SKM-1 (cell line): ENCODE results near the gene TMEM171.

ENCODE experiments used
- DNase-seq: peaks from one replicate; lab custom pipeline; 2025; ENCODE audit not compliant: unreplicated experiment; lab: John Stamatoyannopoulos, UW

The TMEM171 gene, protein sequence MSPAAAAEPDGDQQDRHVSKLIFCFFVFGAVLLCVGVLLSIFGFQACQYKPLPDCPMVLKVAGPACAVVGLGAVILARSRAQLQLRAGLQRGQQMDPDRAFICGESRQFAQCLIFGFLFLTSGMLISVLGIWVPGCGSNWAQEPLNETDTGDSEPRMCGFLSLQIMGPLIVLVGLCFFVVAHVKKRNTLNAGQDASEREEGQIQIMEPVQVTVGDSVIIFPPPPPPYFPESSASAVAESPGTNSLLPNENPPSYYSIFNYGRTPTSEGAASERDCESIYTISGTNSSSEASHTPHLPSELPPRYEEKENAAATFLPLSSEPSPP

DNA sequence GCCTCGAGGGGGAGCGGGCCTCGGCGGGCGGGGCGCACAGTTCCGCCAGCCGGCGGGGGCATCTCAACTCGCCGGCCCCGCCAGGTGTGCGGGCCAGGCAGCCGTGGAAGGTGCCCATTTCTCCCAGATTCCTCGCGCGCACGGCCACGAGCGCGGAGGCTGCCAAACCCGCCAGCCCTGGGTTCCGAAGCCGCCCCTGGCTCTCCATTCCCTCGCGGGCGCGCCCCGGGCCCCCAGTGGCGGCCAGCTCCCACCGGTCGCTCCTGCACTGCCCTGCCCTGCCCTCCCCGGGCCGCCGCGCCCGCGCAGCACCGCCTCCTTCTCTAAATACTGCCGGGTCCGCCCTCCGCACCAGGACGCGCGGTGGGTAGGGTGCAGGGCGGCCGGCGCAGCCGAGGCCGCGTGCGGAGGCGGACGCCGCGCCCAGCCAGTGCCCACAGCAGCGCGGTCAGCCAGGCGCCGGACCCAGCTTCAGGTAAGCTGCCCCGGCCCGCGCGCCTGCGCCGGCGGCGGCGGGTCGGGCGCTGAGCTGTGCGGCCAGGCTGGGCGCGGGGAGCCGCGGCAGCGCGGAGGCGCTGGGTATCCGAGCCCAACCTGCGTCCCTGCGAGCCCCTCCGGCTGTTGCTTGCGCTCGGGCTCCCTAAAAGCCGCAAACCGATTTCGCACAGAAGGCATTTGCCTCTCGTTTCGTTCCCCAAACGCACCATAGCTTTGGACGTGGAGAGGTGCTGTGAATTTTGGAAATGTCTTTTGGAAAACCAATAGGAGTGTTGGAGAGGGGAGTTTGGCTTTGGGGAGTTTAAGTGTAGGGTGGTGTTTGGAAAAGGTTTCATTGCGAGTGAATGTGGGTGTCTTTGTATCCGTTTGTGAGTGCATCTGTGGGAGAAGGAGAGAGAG, at the start of gene TMEM171:
Gene TMEM171, plus strand, starts transcription at position 354 of the 897 bp plus-strand sequence. CDS start 2,799 bp downstream, outside the sequence.
- DNase-seq: no peak

GRCh38 chr5:73081093-73081492, 39.3 kb upstream of the TMEM171 start:
- DNase-seq: no peak

- DNase-seq: no peak
Observed at GRCh38 chr5:73088026-73088425, 32.3 kb upstream of the TMEM171 start.

GRCh38 chr5:73093943-73094342, 26.4 kb upstream of the TMEM171 start:
- no peak for DNase-seq

DNA sequence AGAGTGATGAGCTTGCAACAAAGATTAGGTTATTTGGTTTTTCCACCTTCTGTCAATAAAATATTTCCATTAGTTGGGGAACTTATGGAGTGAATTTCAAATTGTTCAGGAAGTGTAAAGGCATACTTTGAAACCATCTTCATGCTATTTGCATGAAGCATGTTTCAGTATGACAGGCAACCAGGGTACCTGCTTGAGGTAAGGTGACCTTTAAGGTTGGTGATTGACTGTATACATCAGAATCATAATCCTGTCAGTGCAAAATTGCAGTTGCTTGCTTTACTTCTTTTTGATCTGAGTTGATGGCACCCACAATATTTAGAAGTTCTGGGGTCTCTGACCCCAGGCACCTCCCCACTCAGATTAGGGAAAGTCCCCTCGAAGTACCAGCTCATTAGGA, 26.0 kb upstream of the TMEM171 start:
- DNase-seq: no peak

DNA sequence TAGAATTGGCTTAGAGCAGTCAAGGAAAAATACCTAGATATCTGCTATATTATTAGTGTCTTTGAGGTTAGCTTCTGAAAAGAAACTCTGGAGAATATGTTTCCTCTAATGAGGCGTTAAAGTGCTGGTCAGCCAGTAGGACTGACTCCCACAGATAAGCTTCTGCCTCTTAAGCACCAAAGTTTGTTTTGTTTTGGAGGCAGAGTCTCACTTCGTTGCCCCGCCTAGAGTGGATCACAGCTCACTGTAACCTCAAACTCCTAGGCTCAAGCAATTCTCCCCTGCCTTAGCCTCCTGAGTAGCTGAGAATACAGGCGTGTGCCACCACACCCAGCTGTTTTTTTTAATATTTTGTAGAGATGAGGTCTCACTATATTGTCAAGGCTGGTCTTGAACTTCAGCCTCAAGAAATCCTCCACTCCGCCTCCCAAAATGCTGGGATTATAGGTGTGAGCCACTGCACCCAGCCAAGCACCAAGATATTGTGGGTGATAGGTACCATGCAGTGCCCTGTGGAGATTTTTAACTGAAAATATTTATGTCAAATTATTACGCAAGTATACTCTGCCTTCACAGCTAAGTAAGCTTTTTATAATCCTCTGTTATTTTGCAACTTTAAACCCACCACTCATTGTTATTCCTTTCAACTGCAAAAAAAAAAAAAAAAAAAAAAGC, 24.7 kb upstream of the TMEM171 start:
- no peak for DNase-seq

GRCh38 chr5:73096239-73096575, 24.2 kb upstream of the TMEM171 start:
- no peak for DNase-seq

DNA sequence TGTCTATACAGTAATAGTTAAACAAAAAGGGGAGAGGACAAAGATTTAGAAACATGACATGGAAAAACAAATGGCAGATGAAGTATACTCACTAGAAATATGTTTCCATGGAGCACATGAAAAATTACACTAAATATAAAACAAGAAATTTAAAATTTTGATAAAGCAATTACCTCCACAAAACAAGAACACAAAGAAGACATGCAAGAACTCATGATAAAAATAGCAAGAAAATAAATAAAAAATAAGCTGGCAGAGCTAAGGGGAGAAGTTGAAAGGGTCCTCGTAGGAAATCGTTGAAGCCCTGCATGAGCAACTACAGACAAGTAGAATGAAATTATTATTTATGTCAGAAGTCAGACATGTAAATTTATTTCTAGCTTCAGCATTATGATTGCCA, 22.6 kb upstream of the TMEM171 start:
- no peak for DNase-seq

- DNase-seq: no peak
Observed at GRCh38 chr5:73100109-73100508, 20.3 kb upstream of the TMEM171 start.

DNA sequence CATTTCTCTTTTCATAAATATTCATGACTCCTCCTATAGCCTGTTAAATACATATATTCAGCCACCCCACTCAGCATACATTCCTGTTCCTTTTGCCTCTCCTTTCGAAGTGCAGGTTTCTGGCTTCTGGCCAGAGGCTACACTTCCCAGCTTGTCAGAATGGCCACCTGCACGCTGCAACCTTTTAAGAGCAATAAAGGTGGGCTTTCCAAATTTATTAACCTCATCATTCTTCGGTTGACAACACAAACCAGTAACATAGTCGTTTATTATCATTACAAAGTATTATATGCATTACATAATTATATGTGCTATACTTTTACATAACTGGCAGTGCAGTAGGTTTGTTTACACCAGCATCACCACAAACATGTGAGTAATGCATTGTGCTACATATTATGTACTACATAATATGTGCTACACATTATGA, 16.5 kb upstream of the TMEM171 start:
- DNase-seq: no peak

DNA sequence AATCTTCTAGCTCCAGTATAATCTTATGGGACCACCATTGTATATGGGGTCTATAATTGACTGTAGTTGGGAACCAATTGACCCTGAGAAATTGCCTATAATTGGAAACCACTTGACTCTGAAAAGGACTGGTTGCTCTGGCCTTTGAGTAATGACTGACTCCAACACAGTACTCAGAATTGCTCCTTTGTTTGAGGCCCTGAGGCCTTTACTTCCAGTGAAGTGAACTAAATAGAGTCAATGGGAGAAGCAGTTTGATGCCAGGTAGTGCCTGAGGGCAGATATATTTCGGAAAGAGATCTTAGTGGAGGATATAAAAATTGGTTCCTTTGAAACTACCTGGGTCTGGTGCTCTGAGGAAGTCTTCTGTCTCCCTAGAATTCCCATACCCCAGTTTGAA, 16.0 kb upstream of the TMEM171 start:
- no peak for DNase-seq

DNA sequence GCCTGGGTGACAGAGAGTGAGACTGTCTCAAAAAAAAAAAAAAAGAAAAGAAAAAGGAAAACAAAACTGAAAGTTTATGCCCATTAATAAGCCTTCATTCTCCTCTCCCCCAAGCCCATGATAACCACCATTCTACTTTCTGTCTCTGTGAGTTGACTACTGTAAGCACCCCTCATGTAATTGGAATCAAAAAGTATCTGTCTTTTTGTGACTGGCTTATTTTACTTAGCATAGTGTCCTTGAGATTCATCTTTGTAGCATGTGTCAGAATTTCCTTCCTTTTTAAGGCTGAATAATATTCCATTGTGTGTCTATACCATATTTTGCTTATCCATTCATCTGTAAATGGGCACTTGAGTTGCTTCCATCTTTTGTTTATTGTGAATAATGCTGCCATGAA, 14.0 kb upstream of the TMEM171 start:
- DNase-seq: no peak

DNA sequence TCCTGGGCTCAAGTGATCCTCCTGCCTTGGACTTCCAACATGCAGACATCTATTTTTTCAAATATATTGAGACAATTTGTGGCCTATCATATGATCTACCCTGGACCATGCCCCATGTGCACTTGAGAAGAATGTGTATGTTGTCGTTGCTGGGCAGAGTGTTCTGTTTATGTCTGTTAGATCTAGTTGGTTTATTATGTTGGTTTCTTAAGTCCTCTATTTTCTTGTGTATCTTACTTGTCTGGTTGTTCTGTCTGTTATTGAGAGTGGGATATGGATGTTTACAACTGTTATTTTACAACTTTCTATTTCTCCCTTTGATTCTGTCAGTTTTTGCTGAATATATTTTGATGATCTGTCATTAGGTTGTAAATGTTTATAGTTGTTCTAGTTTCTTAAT, 10.2 kb upstream of the TMEM171 start:
- no peak for DNase-seq

DNA sequence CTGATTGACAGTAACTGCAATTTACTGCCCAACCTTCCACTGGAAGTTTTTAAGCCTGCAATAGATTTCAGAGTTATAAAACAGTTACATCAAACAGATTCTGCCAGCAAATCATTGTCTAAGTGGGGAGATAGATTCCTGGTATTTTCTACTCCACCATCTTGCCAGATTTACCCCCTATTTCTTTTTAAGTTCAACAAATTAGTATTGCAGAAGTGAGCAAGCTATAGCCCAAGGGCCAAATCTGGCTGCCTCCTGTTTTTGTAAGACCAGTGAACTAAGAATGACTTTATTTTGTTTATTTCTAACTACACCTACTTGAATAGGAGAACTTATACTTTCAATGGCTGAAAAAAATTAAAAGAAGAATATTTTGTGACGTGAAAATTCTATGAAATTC, 8.8 kb upstream of the TMEM171 start:
- no peak for DNase-seq

GRCh38 chr5:73112359-73112758, 8.0 kb upstream of the TMEM171 start:
- DNase-seq: no peak

GRCh38 chr5:73114044-73114688, 6.2 kb upstream of the TMEM171 start:
- no peak for DNase-seq

- no peak for DNase-seq
Observed at GRCh38 chr5:73115399-73116051, 4.8 kb upstream of the TMEM171 start.

- no peak for DNase-seq
Observed at GRCh38 chr5:73116506-73116905, 3.9 kb upstream of the TMEM171 start.

- no peak for DNase-seq
Observed at GRCh38 chr5:73117088-73117740, 3.2 kb upstream of the TMEM171 start.

GRCh38 chr5:73118391-73118973, 1.9 kb upstream of the TMEM171 start:
- DNase-seq: no peak
